ENCODE data around the gene ARHGEF3. TPM values are rescaled to one million over a fixed set of nuclear protein-coding genes. Genes with fewer than 3 reads are reported as not detected.
A peak's percentile ranks its signal among the peaks of the same experiment; 100 is the strongest.

The ARHGEF3 gene, protein sequence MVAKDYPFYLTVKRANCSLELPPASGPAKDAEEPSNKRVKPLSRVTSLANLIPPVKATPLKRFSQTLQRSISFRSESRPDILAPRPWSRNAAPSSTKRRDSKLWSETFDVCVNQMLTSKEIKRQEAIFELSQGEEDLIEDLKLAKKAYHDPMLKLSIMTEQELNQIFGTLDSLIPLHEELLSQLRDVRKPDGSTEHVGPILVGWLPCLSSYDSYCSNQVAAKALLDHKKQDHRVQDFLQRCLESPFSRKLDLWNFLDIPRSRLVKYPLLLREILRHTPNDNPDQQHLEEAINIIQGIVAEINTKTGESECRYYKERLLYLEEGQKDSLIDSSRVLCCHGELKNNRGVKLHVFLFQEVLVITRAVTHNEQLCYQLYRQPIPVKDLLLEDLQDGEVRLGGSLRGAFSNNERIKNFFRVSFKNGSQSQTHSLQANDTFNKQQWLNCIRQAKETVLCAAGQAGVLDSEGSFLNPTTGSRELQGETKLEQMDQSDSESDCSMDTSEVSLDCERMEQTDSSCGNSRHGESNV
- total RNA-seq, result 100 to 1,000 TPM in 1 of 2 donors, 10 to 100 TPM in 1; 42.9 to 102 TPM

DNA sequence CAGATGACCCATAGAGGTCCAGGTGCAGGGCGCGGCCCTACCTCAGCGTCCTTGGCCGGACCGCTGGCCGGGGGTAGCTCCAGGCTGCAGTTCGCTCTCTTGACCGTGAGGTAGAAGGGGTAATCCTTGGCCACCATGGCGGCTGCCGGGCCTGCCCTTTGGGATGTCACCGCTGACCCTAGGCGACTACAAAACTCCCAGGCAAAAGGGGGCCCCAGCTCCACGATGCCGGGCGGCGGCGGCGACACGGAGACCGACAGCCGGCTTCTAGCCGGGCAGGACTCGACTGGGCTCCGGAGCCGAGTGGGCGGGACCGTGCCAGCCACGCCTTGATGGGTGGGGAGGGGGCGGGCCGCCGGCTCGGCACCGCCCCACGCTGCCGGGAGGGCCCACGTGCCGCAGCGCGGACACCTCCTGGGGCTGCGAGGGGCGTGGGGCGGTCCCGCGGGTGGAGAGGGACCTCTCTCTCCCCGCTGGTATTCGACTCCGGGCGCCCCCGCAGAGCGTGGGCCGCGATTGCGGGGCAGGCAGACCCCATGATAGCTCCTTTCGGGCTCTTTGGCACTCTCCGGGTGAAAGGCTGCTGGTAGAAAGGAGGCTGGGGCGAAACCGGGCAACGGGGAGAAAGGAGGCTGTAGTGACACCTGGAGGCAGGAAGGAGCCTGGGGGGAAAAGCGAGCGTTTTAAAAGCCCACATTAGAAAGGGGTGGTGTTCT, at the start of gene ARHGEF3:
Gene ARHGEF3 (minus strand): TSS at position 288 of the 716 bp plus-strand sequence. CDS start 151 bp downstream, at position 137.
- ATAC-seq (peak; percentile 96 to 97), DNase-seq (ENCODE audit: low spot score) (peak; percentile 88)
- Mint-ChIP-seq H3K4me3 (peak within 1 kb of the TSS; percentile 99), H3K9me3 (no peaks in the 10 kb centered on the region), H3K27me3 (no peaks in the 10 kb centered on the region), H3K36me3 (peaks cover 21% of the 10 kb centered on the region), H3K27ac (peak within 1 kb of the TSS; percentile 83 to 93), H3K4me1 (ENCODE audit: low read depth in 2 of 2) (peaks cover 22 to 45% of the 10 kb centered on the region in 2 donors)

DNA sequence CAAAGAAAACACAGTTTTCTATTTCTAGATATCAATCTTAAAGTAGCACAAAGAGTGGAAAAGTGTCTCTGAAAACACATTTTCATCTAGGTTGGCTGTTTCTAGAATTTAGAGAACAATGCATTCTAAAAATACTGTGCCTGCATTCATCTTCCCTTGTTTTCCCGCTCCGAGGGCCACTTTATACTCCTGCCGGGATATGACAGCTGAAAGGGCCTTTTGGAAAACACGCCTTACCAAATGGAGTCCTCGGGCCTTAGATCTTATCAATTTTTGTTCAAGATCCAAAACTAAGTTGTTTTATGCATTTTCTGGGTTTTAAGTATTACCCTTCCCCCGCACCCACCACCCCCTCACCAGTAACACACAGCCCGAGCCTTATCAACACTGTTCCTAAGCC, 47.9 kb upstream of the ARHGEF3 start:
- H3K36me3 Mint-ChIP-seq, result no peaks in the 10 kb centered on the region
- no peak for DNase-seq (ENCODE audit: low spot score)
- H3K4me3 Mint-ChIP-seq, result no peak overlapping the region
- no peaks in the 10 kb centered on the region for H3K9me3 Mint-ChIP-seq
- H3K27ac Mint-ChIP-seq, result no peak overlapping the region
- H3K27me3 Mint-ChIP-seq, result no peaks in the 10 kb centered on the region
- no peak for ATAC-seq
- peaks cover 0 to 6% of the 10 kb centered on the region in 2 donors for H3K4me1 Mint-ChIP-seq (ENCODE audit: low read depth in 2 of 2)

DNA sequence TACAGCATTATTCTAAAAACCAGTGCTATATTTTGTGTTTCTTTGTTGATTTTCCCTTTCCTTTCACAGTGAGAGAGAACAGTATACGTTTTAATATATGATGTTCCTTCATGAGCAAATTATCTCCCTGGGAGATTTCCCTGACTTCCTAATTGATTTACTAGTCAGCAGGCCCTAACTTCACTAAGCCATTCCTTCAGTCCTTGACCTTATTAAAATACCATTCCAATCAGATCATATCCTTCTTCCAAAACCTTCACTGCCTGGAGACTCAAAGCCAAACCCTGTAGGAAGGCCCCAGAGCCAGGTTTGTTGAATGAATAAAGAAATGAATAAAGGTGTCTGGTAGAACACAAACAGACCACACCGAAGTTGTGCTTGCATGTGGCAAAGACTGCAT, 43.8 kb upstream of the ARHGEF3 start:
- no peak for DNase-seq (ENCODE audit: low spot score)
- ATAC-seq, result no peak
- no peaks in the 10 kb centered on the region for H3K27me3 Mint-ChIP-seq
- H3K36me3 Mint-ChIP-seq, result no peaks in the 10 kb centered on the region
- H3K4me1 Mint-ChIP-seq (ENCODE audit: low read depth in 2 of 2), result peaks cover 0 to 2% of the 10 kb centered on the region in 2 donors
- no peak overlapping the region for H3K4me3 Mint-ChIP-seq
- no peaks in the 10 kb centered on the region for H3K9me3 Mint-ChIP-seq
- no peak overlapping the region for H3K27ac Mint-ChIP-seq

DNA sequence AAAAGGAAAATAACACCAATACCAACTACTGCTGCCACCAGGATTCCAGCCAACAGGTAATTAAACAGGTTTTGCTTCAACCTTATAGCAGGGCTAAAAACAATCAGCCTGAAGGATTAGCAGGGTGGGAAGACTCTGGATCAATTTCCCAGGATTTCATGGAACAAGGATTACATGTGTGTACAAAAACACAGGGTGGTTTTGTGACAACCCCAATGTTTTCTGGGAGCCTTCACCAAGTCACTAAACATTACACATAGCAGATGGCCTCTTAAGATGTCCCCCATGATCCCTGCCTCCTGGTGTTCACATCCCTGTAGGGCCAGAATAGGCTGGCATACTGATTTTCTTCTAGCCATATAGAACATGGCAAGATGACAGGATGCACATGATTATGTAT, 42.8 kb upstream of the ARHGEF3 start:
- no peak overlapping the region for H3K4me3 Mint-ChIP-seq
- DNase-seq (ENCODE audit: low spot score) (no peak), ATAC-seq (no peak)
- no peaks in the 10 kb centered on the region for H3K27me3 Mint-ChIP-seq
- H3K36me3 Mint-ChIP-seq, result no peaks in the 10 kb centered on the region
- H3K4me1 Mint-ChIP-seq (ENCODE audit: low read depth in 2 of 2), result peaks cover 0 to 2% of the 10 kb centered on the region in 2 donors
- no peaks in the 10 kb centered on the region for H3K9me3 Mint-ChIP-seq
- H3K27ac Mint-ChIP-seq, result no peak overlapping the region

DNA sequence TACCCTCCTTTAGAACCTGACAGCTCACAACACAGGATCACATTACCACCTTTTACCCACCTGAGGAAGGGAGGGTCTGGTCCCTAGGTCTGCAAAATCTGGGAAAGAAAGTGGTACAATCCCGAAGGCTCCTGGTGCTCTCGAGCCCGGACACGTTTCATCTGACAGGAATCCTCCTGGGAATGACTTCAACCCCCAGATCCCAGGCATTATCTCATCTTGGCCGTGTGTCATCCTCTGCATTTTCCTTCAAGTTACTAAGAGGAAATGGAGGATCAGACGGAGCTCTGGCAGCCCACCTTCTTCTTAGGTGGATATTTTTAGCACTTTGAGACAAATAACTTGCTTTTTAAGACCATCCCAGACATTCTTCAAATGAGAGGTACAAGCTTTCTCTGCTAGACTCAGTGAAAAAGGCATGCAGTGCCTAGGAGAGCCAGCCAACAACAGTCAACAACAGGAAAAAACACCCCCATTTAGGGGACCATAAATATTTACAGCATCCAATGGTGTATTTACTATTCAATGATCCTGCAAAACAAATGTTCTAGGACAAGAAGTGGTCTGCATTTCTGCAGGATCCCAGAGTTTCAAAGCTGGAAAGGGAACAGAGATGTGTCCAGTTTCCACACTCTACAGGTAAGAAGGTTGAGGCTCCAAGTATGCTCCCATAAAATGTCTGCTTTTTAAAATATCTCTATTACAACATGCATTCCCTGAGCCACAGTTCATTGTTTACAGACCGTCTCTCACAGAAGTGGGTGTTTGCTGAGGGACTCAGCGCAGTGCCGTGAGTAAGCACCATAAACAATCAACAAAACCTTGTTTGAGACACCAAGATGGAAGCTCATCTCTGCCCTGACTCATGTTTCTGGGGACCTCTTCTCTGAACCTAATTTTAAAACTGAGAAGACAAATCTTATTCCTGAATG, 38.3 kb upstream of the ARHGEF3 start:
- H3K36me3 Mint-ChIP-seq, result no peaks in the 10 kb centered on the region
- H3K9me3 Mint-ChIP-seq, result no peaks in the 10 kb centered on the region
- H3K27me3 Mint-ChIP-seq, result no peaks in the 10 kb centered on the region
- no peak for ATAC-seq
- no peaks in the 10 kb centered on the region for H3K4me1 Mint-ChIP-seq (ENCODE audit: low read depth in 2 of 2)
- DNase-seq (ENCODE audit: low spot score), result no peak
- no peak overlapping the region for H3K4me3 Mint-ChIP-seq
- H3K27ac Mint-ChIP-seq, result no peak overlapping the region

DNA sequence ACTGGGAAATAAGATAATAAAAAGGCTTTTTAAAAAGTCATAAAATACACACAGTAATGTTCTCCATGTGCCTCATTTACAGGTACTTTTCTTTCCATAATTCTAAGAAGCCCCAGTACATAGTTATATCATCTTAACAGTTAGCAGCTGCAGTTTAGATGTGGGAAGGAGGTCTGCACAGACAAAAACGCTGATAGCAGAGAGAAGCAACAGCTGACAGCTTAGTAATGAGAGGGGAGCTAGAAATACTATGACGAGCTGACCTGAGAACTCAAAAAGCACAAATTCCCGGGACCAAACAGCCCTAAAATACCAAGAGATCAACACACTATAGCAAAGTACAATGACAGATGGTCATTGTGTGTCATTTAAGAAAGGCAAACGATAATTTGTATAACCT, 36.7 kb upstream of the ARHGEF3 start:
- H3K9me3 Mint-ChIP-seq, result no peaks in the 10 kb centered on the region
- no peaks in the 10 kb centered on the region for H3K36me3 Mint-ChIP-seq
- H3K27me3 Mint-ChIP-seq, result no peaks in the 10 kb centered on the region
- no peak for ATAC-seq
- H3K27ac Mint-ChIP-seq, result no peak overlapping the region
- no peak for DNase-seq (ENCODE audit: low spot score)
- no peak overlapping the region for H3K4me3 Mint-ChIP-seq
- no peaks in the 10 kb centered on the region for H3K4me1 Mint-ChIP-seq (ENCODE audit: low read depth in 2 of 2)

DNA sequence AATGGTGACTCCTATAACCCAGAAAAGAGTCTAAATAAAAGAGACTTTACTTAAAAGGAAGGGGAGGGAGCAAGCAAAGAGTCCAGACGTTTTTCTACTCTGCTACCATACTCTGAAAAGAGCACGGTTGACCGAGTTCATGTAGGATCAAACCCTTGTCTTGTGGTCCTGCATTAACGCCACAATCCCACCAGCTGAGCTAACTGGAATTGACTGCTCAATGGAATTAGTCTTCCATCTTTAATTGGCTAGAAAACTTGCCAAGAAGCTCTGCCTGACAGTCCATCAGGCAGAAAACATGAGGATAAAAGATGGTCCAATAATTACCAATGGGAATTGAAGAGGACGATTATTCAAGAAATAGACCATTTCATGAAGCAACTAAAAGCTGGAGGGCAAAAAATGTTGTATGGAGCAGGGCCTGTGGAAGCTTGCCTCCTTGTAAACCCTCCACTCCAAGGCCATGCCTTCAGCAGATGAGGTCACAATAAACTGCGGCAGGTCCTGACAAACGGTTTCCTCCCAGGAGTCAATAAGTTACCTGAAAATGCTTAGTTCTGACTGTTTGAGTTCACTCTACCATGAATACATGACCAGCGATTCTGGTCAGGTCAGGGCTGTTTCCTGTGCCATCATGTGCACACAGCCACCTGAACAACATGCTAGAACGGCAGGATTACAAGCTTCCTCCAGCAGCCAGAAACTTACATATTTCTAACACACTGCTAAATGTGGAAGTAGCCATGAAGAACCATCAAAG, 35.6 kb upstream of the ARHGEF3 start:
- H3K27ac Mint-ChIP-seq, result peak overlapping the region in 1 of 2 donors; percentile 33
- no peaks in the 10 kb centered on the region for H3K9me3 Mint-ChIP-seq
- DNase-seq (ENCODE audit: low spot score) (no peak), ATAC-seq (no peak)
- no peaks in the 10 kb centered on the region for H3K27me3 Mint-ChIP-seq
- H3K36me3 Mint-ChIP-seq, result no peaks in the 10 kb centered on the region
- H3K4me3 Mint-ChIP-seq, result no peak overlapping the region
- H3K4me1 Mint-ChIP-seq (ENCODE audit: low read depth in 2 of 2), result peaks cover 0 to 3% of the 10 kb centered on the region in 2 donors

DNA sequence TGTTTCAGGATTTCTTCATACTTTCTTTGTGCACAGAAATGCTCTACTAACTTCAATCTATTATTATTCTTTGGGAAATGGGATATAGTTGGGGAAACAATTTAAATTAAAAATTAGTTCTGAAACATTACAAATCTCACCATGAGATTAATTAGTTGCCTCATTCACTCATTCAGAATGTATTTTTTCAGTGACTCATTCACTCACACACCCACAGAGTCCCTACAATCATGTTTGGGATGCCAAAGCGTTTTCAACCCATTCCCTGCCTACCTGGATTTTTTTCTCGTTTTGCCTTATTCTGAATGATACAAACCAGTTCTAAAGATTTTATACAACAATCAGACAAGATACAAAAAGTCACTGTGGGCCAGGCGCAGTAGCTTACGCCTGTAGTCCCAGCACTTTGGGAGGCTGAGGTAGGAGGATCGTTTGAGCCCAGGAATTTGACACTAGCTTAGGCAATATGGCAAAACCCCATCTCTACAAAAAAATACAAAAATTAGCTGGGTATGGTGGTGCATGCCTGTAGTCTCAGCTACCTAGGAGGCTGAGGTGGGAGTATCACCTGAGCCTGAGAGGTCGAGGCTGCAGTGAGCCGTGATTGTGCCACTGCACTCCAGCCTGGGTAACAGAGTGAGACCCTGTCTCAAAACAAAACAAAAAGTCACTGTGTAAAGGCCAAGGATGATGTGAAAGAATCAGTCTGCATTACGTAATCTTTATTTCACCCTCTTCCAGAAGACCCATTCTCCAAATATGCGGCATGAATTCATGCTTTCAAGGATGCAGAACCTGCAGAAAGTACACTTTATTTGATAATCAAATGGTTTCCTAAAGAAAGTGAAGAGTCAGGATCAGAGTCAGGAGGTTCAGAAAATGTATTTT, 34.8 kb upstream of the ARHGEF3 start:
- ATAC-seq (no peak), DNase-seq (ENCODE audit: low spot score) (no peak)
- H3K36me3 Mint-ChIP-seq, result no peaks in the 10 kb centered on the region
- H3K27ac Mint-ChIP-seq, result peak overlapping the region in 1 of 2 donors; percentile 33
- no peaks in the 10 kb centered on the region for H3K27me3 Mint-ChIP-seq
- H3K4me3 Mint-ChIP-seq, result no peak overlapping the region
- no peaks in the 10 kb centered on the region for H3K9me3 Mint-ChIP-seq
- H3K4me1 Mint-ChIP-seq (ENCODE audit: low read depth in 2 of 2), result peaks cover 0 to 3% of the 10 kb centered on the region in 2 donors

DNA sequence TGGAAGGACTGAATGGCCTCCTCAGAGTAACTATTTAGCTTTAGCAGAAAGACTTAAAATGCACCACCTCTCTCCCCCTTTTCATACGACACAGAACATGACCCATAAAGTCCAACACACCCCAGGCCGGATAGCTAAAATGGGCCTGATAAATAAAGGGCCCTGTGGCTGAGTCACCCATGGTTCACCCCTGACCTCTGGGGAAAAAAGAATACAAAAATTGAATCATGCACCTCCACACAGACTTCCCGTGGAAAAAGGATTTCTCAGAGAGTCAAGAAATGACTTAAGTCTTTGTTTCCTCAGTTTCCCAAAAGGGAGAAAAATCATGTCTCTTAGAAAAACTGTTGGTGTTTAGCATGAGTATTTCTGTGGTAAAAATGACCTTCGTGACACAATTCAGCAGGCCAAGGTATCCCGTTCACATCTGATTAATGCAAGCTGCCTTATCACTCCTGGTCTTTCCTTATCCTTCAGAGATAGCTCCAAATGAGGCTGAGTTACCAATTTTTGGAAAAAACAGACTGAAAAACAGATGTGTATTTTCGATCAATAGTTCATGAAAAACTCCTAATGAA, 34.0 kb upstream of the ARHGEF3 start:
- ATAC-seq (no peak), DNase-seq (ENCODE audit: low spot score) (no peak)
- no peaks in the 10 kb centered on the region for H3K9me3 Mint-ChIP-seq
- H3K36me3 Mint-ChIP-seq, result no peaks in the 10 kb centered on the region
- H3K4me1 Mint-ChIP-seq (ENCODE audit: low read depth in 2 of 2), result peaks cover 3% of the 10 kb centered on the region in 2 donors
- H3K27ac Mint-ChIP-seq, result no peak overlapping the region
- H3K27me3 Mint-ChIP-seq, result no peaks in the 10 kb centered on the region
- no peak overlapping the region for H3K4me3 Mint-ChIP-seq

DNA sequence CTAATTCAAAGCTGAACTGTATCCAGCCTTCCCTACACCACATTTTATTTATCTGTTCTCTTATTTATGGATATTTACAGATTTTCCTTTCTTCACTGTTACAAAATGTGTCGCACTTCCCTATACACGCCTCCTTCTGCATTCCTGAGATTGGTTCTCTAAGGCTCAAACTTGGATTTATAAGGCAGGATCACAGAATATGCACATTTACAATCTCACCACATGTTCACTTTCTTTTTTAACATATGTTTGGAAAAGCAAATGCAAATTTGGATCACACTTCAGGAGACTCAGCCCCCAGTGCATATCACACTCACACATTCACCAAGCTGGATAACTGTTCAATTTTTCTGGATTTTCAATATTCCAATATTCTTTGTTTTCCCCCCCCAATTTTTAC, 31.8 kb upstream of the ARHGEF3 start:
- no peak overlapping the region for H3K27ac Mint-ChIP-seq
- no peak for ATAC-seq

DNA sequence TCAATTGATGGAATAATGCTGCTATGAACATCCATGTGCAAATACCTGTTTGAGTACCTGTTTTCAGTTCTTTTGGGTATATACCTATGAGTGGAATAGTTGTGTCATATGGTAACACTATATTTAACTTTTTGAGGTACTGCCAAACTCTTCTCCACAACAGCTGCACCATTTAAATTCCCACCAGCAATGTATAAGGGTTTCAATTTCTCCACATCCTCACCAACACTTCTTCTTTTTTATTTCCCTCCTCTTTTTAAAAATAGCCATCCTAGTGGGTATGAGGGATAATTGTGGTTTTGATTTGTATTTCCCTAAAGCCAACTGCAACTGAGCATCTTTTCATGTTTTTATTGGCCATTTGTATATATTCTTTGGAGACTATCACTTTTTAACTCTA, 31.3 kb upstream of the ARHGEF3 start:
- no peak for DNase-seq (ENCODE audit: low spot score)
- Mint-ChIP-seq H3K27ac (no peak overlapping the region), H3K27me3 (no peaks in the 10 kb centered on the region), H3K9me3 (no peaks in the 10 kb centered on the region), H3K4me3 (no peak overlapping the region), H3K4me1 (ENCODE audit: low read depth in 2 of 2) (peaks cover 3 to 6% of the 10 kb centered on the region in 2 donors), H3K36me3 (no peaks in the 10 kb centered on the region)
- ATAC-seq, result no peak

More for the DNA sequence above, 31.8 kb upstream of the ARHGEF3 start:
- Mint-ChIP-seq H3K4me1 (ENCODE audit: low read depth in 2 of 2) (peaks cover 3 to 6% of the 10 kb centered on the region in 2 donors), H3K4me3 (no peak overlapping the region), H3K36me3 (no peaks in the 10 kb centered on the region), H3K27me3 (no peaks in the 10 kb centered on the region), H3K9me3 (no peaks in the 10 kb centered on the region)
- DNase-seq (ENCODE audit: low spot score), result no peak

DNA sequence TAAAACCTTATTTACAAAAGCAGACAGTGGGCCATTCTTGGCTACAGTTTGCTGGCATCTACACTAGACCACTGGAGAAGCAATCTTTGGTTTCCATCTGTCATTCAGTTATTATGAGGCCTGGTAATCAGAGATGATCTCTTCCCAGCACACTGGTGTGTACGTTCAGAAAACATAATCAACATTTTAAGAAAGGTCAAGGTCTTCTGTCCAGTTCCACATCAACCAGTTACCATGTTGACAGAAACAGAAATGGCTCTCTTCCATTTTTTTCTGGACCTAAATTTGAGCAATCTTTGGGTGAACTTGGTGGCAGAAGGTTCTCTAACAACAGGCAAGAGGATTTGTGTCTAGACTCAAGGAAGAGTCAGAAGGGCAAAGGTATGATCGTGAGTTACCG, 29.8 kb upstream of the ARHGEF3 start:
- Mint-ChIP-seq H3K27me3 (no peaks in the 10 kb centered on the region), H3K27ac (no peak overlapping the region), H3K36me3 (no peaks in the 10 kb centered on the region), H3K9me3 (no peaks in the 10 kb centered on the region), H3K4me1 (ENCODE audit: low read depth in 2 of 2) (peaks cover 8 to 14% of the 10 kb centered on the region in 2 donors), H3K4me3 (no peak overlapping the region)
- no peak for ATAC-seq
- no peak for DNase-seq (ENCODE audit: low spot score)

Measured in natural killer cell treated with Interleukin-12 subunit alpha and Interleukin-12 subunit beta and Interleukin-15 and Interleukin-18, amount 100 ng/mL, for 72 hours (primary cell).